GM18526 (cell line): ENCODE results near the gene ZBTB32.

Experiments used
- POLR2A ChIP-seq: IDR thresholded peaks from 3 replicates; pipeline ENCODE4 v1.6.1; 2011; ENCODE audit not compliant: insufficient read length; ENCODE audit errors: extremely low read depth

Gene ZBTB32

GRCh38 chr19:35689836-35690235 is 14.5 kb upstream of the ZBTB32 start:
- TF ChIP-seq POLR2A = no peak

DNA sequence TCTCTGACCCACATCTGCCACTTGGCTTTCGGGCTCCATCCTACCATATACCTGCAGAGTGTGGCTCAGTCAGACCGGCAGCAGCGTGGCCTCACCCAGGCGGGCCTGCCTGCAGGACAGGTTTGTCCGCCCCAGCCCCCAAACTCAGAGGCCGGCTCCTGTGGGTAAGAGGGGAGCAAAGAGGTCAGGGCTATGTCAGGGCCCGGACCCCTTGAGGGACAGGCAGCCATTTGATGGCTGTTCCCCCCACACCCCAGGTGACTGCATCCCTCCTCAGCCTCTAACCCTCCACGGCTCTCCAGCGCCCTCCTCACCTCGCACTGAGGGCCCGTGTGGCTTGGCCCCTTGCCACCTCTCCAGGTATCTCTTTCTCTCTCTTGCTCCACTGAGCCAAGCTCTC is 12.3 kb upstream of the ZBTB32 start:
- no peak for TF ChIP-seq POLR2A

- no peak for TF ChIP-seq POLR2A
Observed at GRCh38 chr19:35693422-35693821, 10.9 kb upstream of the ZBTB32 start.

- no peak for TF ChIP-seq POLR2A
Observed at GRCh38 chr19:35693835-35694599, 10.3 kb upstream of the ZBTB32 start.

DNA sequence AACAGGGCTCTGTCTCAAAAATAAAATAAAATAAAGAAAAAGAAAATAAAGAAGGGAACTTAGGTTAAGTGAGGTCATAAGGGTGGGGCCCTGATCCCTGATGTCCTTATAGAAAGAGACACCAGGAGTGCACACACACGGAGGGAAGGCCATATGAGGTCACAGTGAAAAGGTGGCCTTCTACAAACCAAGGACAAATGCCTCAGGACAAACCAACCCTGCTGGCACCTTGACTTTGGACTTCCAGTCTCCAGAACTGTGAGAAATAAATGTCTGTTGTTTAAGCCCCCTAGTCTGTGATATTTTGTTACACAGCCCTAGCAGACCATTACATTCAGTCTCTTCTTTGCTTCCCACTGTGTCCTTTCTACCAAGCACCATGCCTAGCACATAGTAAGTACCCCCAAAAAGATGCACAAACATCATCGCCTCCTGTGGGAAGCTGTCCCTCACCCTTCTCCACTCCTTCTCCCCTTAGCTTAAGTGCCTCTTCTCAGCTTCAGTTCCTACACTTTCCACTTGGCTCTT is 8.4 kb upstream of the ZBTB32 start:
- no peak for TF ChIP-seq POLR2A

- TF ChIP-seq POLR2A = no peak
Observed at GRCh38 chr19:35696835-35697234, 7.5 kb upstream of the ZBTB32 start.

- TF ChIP-seq POLR2A = peak; percentile 78
Observed at GRCh38 chr19:35702223-35703012, 1.9 kb upstream of the ZBTB32 start.

DNA sequence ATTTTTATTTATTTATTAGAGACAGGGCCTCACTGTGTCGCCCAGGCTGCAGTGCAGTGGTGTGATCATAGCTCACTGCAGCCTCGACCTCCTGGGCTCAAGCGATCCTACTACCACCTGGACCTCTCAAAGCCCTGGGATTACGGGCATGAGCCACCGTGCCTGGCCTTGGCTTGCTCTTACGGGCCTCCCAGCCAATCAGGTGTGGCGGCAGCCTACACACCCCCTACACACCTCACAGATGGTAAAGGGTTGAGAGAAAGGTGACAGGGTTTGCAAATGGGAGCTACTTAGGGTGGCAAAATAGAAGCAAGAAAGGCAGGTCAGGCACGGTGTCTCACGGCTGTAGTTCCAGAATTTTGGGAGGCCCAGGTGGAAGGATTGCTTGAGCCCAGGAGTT is 1.0 kb upstream of the ZBTB32 start:
- no peak for TF ChIP-seq POLR2A

GRCh38 chr19:35708391-35708790 is 4.0 kb downstream of the ZBTB32 start:
- TF ChIP-seq POLR2A = no peak

- TF ChIP-seq POLR2A = peak; percentile 54
Observed at GRCh38 chr19:35710784-35711723, 6.7 kb downstream of the ZBTB32 start.

DNA sequence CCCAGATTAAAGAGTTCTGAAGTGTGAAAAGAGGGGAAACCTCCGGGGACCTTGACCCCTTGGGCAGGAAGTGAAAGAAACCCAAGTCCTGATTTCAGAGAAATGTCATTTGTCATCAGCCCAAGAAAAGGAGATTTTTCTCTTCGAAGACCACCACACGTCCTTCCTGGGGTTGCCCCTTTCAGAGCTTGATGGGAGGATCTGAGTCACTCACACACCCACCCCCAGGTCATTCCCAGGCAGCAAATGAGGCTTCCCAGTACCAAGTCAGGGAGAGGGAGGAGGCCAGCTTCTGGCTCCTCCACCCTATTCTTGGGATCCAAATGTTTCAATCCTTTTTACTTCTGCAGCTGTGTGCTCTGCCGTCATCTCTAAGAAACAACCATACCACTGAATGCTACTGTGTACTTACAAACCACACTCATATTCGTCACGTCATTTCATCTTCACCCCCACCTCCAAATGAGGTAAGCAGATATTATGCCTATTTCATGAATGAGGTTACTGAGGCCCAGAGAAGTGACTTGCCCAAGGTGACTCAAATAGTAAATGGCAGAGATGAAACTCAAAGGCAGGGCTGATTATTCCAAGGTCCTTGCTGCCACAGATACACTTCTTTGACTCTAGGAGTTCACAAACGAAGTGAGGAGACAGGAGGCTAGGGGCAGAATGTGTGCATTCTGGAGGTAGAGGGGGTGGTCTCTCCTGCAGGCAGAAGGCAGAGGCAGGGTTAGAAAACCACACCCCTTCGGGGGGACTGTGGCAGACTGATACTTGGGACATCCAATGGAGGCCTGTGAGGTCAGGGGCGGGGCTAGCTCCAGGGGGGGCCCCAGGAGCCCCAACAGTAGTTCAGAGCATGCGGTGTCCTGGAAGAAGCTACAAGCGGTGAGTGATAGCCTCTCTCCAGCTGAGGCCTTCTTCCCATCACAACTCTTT is 8.5 kb downstream of the ZBTB32 start:
- peak; percentile 79 for TF ChIP-seq POLR2A

- TF ChIP-seq POLR2A = no peak
Observed at GRCh38 chr19:35713506-35713850, 9.1 kb downstream of the ZBTB32 start.

- TF ChIP-seq POLR2A = no peak
Observed at GRCh38 chr19:35713904-35714495, 9.6 kb downstream of the ZBTB32 start.

DNA sequence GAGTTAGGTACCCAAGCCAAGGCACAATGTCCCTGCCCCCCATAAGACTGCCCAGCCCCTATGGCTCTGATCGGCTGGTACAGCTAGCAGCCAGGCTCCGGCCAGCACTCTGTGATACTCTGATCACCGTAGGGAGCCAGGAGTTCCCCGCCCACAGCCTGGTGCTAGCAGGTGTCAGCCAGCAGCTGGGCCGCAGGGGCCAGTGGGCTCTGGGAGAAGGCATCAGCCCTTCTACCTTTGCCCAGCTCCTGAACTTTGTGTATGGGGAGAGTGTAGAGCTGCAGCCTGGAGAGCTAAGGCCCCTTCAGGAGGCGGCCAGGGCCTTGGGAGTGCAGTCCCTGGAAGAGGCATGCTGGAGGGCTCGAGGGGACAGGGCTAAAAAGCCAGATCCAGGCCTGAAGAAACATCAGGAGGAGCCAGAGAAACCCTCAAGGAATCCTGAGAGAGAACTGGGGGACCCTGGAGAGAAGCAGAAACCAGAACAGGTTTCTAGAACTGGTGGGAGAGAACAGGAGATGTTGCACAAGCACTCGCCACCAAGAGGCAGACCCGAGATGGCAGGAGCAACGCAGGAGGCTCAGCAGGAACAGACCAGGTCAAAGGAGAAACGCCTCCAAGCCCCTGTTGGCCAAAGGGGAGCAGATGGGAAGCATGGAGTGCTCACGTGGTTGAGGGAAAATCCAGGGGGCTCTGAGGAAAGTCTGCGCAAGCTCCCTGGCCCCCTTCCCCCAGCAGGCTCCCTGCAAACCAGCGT is 10.4 kb downstream of the ZBTB32 start:
- no peak for TF ChIP-seq POLR2A
